ENCODE measurements around the gene DENR. TPM values are rescaled to one million over a fixed set of nuclear protein-coding genes. Genes with fewer than 3 reads are reported as not detected.

The DENR gene
- total RNA-seq, 2 experiments from 2014 or later, result 42.4 to 81.8 TPM

GRCh38 chr12:122811777-122812176 lies 59.2 kb downstream of the DENR start:
- Histone ChIP-seq H3K9me2 (ENCODE audit: insufficient read depth, low read length) (no peaks in the 10 kb centered on the region), H3K36me3 (ENCODE audit: insufficient read depth, low read length) (no peaks in the 10 kb centered on the region), H3K4me1 (ENCODE audit: insufficient read depth, low read length, poor library complexity, severe bottlenecking) (peaks cover 13% of the 10 kb centered on the region), H3K27ac (ENCODE audit: low read depth, low read length, poor library complexity, severe bottlenecking) (no peak overlapping the region), H3K4me3 (ENCODE audit: low read depth, low read length, poor library complexity, severe bottlenecking) (no peak overlapping the region), H3K4me2 (ENCODE audit: low read length) (no peak overlapping the region), H2AFZ (ENCODE audit: low read length) (no peak overlapping the region), H3K9me3 (ENCODE audit: low read length) (no peaks in the 10 kb centered on the region), H3K79me2 (ENCODE audit: insufficient read depth, low read depth, low read length) (no peaks in the 10 kb centered on the region), H4K20me1 (ENCODE audit: insufficient read depth, low read length) (no peaks in the 10 kb centered on the region)
- DNase-seq (ENCODE audit: low spot score), result no peak
- BruUV-seq (replicated peaks), result no TSS peak
- ChIA-PET POLR2A (interaction anchor here (0.7 kb wide), 2 partner anchors 270 to 623 kb away, joined by 3 to 4 read pairs; no protein-coding TSS in a partner anchor), CTCF (ENCODE audit: unreplicated experiment) (no interaction called here)
- TF ChIP-seq CTCF (conservative IDR thresholded peaks at IDR 0.05; ENCODE audit: low read length), result no peak
- TF ChIP-seq EZH2phosphoT487 (IDR thresholded peaks at IDR 0.05; ENCODE audit: borderline replicate concordance, low read depth, low read length), result no peak
- intact Hi-C loops (cut with micrococcal nuclease; ENCODE audit: unreplicated experiment), result loop anchor here (2.0 kb wide), 1 partner anchor 23 kb away; the partner anchor contains the start of gene HIP1R

GRCh38 chr12:122813310-122813713 lies 60.7 kb downstream of the DENR start:
- ChIA-PET CTCF (ENCODE audit: unreplicated experiment) (no interaction called here), POLR2A (interaction anchor here (0.6 to 1.8 kb wide), 4 partner anchors 9 to 573 kb away, joined by 3 to 6 read pairs (median 4); no protein-coding TSS in a partner anchor)
- H3K36me3 ChIP-seq (ENCODE audit: insufficient read depth, low read length), result no peaks in the 10 kb centered on the region
- H3K9me3 ChIP-seq (ENCODE audit: low read length), result no peaks in the 10 kb centered on the region
- H3K4me1 ChIP-seq (ENCODE audit: insufficient read depth, low read length, poor library complexity, severe bottlenecking), result peaks cover 13% of the 10 kb centered on the region
- H2AFZ ChIP-seq (ENCODE audit: low read length), result peak overlapping the region; percentile 1; the same call in 1 of the 2 replicates
- TF ChIP-seq EZH2phosphoT487 (IDR thresholded peaks at IDR 0.05; ENCODE audit: borderline replicate concordance, low read depth, low read length), result no peak
- TF ChIP-seq CTCF (conservative IDR thresholded peaks at IDR 0.05; ENCODE audit: low read length), result no peak
- H3K9me2 ChIP-seq (ENCODE audit: insufficient read depth, low read length), result no peaks in the 10 kb centered on the region
- H4K20me1 ChIP-seq (ENCODE audit: insufficient read depth, low read length), result no peaks in the 10 kb centered on the region
- H3K27ac ChIP-seq (ENCODE audit: low read depth, low read length, poor library complexity, severe bottlenecking), result no peak overlapping the region
- peak; percentile 49 for DNase-seq (ENCODE audit: low spot score)
- H3K4me2 ChIP-seq (ENCODE audit: low read length), result peak overlapping the region; percentile 43
- no peak overlapping the region for H3K4me3 ChIP-seq (ENCODE audit: low read depth, low read length, poor library complexity, severe bottlenecking)
- no TSS peak for BruUV-seq (replicated peaks)
- intact Hi-C loops (cut with micrococcal nuclease; ENCODE audit: unreplicated experiment), result no loop called here
- H3K79me2 ChIP-seq (ENCODE audit: insufficient read depth, low read depth, low read length), result no peaks in the 10 kb centered on the region

- no peak for DNase-seq (ENCODE audit: low spot score)
- H3K36me3 ChIP-seq (ENCODE audit: insufficient read depth, low read length), result no peaks in the 10 kb centered on the region
- no peak overlapping the region for H2AFZ ChIP-seq (ENCODE audit: low read length)
- no peak overlapping the region for H3K4me2 ChIP-seq (ENCODE audit: low read length)
- no peaks in the 10 kb centered on the region for H3K79me2 ChIP-seq (ENCODE audit: insufficient read depth, low read depth, low read length)
- no peaks in the 10 kb centered on the region for H3K9me2 ChIP-seq (ENCODE audit: insufficient read depth, low read length)
- intact Hi-C loops (cut with micrococcal nuclease; ENCODE audit: unreplicated experiment), result no loop called here
- peaks cover 40% of the 10 kb centered on the region for H3K4me1 ChIP-seq (ENCODE audit: insufficient read depth, low read length, poor library complexity, severe bottlenecking)
- H4K20me1 ChIP-seq (ENCODE audit: insufficient read depth, low read length), result no peaks in the 10 kb centered on the region
- ChIA-PET CTCF (ENCODE audit: unreplicated experiment) (no interaction called here), POLR2A (interaction anchor here (0.6 to 1.6 kb wide), 2 partner anchors 52 to 53 kb away, joined by 4 read pairs; no protein-coding TSS in a partner anchor)
- BruUV-seq (replicated peaks), result no TSS peak
- TF ChIP-seq CTCF (conservative IDR thresholded peaks at IDR 0.05; ENCODE audit: low read length), result no peak
- TF ChIP-seq EZH2phosphoT487 (IDR thresholded peaks at IDR 0.05; ENCODE audit: borderline replicate concordance, low read depth, low read length), result no peak
- no peaks in the 10 kb centered on the region for H3K9me3 ChIP-seq (ENCODE audit: low read length)
- no peak overlapping the region for H3K27ac ChIP-seq (ENCODE audit: low read depth, low read length, poor library complexity, severe bottlenecking)
- H3K4me3 ChIP-seq (ENCODE audit: low read depth, low read length, poor library complexity, severe bottlenecking), result no peak overlapping the region
These were observed 66.7 kb downstream of the DENR start for GRCh38 chr12:122819209-122819785.

Data from OCI-LY7 (cell line).